Caki2 (cell line): ENCODE data around the gene PIGR. TPM values are rescaled to one million over a fixed set of nuclear protein-coding genes. Genes with fewer than 3 reads are reported as not detected.

Experiments used
- DNase-seq: peaks from one replicate; pipeline ENCODE4 v3.0.0-alpha.2; 2015; ENCODE audit warnings: low read depth
- in situ Hi-C: cut with HindIII; loops from 2 replicates; pipeline ENCODE4 v1.10.0; 2016; ENCODE audit warnings: low sequenced_read_pairs, low pct_unique_long_range_greater_than_20kb, mixed read lengths
- total RNA-seq: library from RNA; depleted of rRNA; stranded (reverse); fragments of >200 nt; shearing (Covaris generic); gene quantifications from 2 replicates; pipeline ENCODE4 v1.2.3, GENCODE V29; 2014; ENCODE audit warnings: low replicate concordance; rRNA removed

Gene PIGR
- total RNA-seq, 1 experiment from 2014 or later: not detected

DNA sequence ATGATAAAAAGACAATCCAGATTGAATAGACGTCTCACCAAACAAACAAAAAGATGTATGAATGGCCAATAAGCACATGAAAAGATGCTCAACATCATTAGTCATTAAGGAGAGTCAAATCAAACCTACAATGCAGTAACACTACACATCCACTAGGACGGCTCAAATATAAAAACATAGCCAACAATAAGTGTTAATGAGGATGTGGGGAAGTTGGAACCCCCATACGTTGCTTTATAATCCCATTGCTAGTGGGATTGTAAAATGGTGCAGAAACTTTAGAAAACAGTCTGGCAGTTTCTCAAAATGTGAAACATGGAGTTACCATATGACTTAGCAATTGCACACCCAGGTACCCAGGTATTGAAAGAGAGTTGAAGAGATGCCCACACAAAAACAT, 63.7 kb downstream of the PIGR start:
- no peak for DNase-seq
- in situ Hi-C loops: no loop called here

- in situ Hi-C loops: no loop called here
Observed at GRCh38 chr1:206880314-206880713, 66.0 kb downstream of the PIGR start.

More at GRCh38 chr1:206880314-206880713, 66.0 kb downstream of the PIGR start:
- DNase-seq: no peak

Other genes starting within 250 kb of the PIGR start
- gene IL19, start 175.7 kb downstream of the PIGR start, total RNA-seq: not detected in 2 replicates
- not detected in 2 replicates for gene IL10, start 174.0 kb downstream of the PIGR start, total RNA-seq
- gene IL20, start 80.8 kb downstream of the PIGR start, total RNA-seq: not detected in 2 replicates
- gene IL24, start 49.0 kb downstream of the PIGR start, total RNA-seq: not detected in 2 replicates
- gene FCMR, start 24.5 kb downstream of the PIGR start, total RNA-seq: not detected in 2 replicates
- gene FCAMR, start 24.0 kb upstream of the PIGR start, total RNA-seq: 0.14 TPM in 1 of 2 replicates, not detected in the other
- gene C1orf116, start 86.3 kb upstream of the PIGR start, total RNA-seq: 1.7 TPM in 2 replicates
- gene YOD1, start 104.7 kb upstream of the PIGR start, total RNA-seq: 2.3 and 2.9 TPM in 2 replicates
- 1.7 and 4.0 TPM in 2 replicates for gene PFKFB2, start 106.8 kb upstream of the PIGR start, total RNA-seq
- gene C4BPB, start 142.4 kb upstream of the PIGR start, total RNA-seq: not detected in 2 replicates
- not detected in 2 replicates for gene C4BPA, start 157.8 kb upstream of the PIGR start, total RNA-seq